HL-60 (cell line): ENCODE results near the gene B4GALT1.

ENCODE experiments used
- DNase-seq, 2 experiments: peaks; one replicate each; pipeline ENCODE4 v3.0.0-alpha.2; 2010 to 2020; ENCODE audit warnings: low read depth in 1 of 2, low spot score in 1 of 2
- H3K27ac ChIP-seq: fragments of 250-450 bp; sonication (Bioruptor Pico); replicated peaks from 2 replicates; pipeline ENCODE4 v1.5.1; 2020; ENCODE audit warnings: mild to moderate bottlenecking, moderate library complexity
- H3K27me3 ChIP-seq: fragments of 250-450 bp; sonication (Bioruptor Pico); 2 replicates; pipeline ENCODE4 v1.5.1; 2021; ENCODE audit warnings: mild to moderate bottlenecking, moderate library complexity; ENCODE audit not compliant: insufficient read depth, poor library complexity, severe bottlenecking
- H3K4me3 ChIP-seq: replicated peaks from 2 replicates; pipeline ENCODE4 v1.5.1; 2011; ENCODE audit warnings: mild to moderate bottlenecking, control low read depth, low read length; ENCODE audit not compliant: insufficient read depth
- CTCF ChIP-seq: IDR thresholded peaks from one replicate; pipeline ENCODE4 v1.5.1; 2011; ENCODE audit warnings: low read length, control low read depth, inconsistent platforms; ENCODE audit not compliant: insufficient read depth
- GABPA ChIP-seq: IDR thresholded peaks from 2 replicates; pipeline ENCODE4 v1.6.1; 2012; ENCODE audit warnings: low read depth
- POLR2AphosphoS5 ChIP-seq: IDR thresholded peaks from 2 replicates; pipeline ENCODE4 v1.6.1; 2012; ENCODE audit warnings: low read depth
- REST ChIP-seq: IDR thresholded peaks from 2 replicates; pipeline ENCODE4 v1.6.1; 2012; ENCODE audit warnings: low read depth; ENCODE audit not compliant: insufficient replicate concordance
- SPI1 ChIP-seq: IDR thresholded peaks from 2 replicates; pipeline ENCODE4 v1.6.1; 2012; ENCODE audit warnings: low read depth, mild to moderate bottlenecking, borderline replicate concordance

Gene B4GALT1

GRCh38 chr9:33109850-33110595 is 57.1 kb downstream of the B4GALT1 start:
- H3K27ac ChIP-seq: no peak overlapping the region
- DNase-seq: no peak
- no peak for TF ChIP-seq REST
- no peak for TF ChIP-seq CTCF
- TF ChIP-seq SPI1: no peak
- TF ChIP-seq GABPA: no peak
- no peak for TF ChIP-seq POLR2AphosphoS5

GRCh38 chr9:33109097-33109496 is 58.0 kb downstream of the B4GALT1 start:
- Histone ChIP-seq H3K4me3 (no peak overlapping the region), H3K27me3 (no peaks in the 10 kb centered on the region), H3K27ac (no peak overlapping the region)
- DNase-seq: no peak
- TF ChIP-seq REST (no peak), POLR2AphosphoS5 (no peak), CTCF (no peak), SPI1 (no peak), GABPA (no peak)

More at GRCh38 chr9:33109850-33110595, 57.1 kb downstream of the B4GALT1 start:
- Histone ChIP-seq H3K4me3 (no peak overlapping the region), H3K27me3 (no peaks in the 10 kb centered on the region)

GRCh38 chr9:33108472-33108871 is 58.7 kb downstream of the B4GALT1 start:
- Histone ChIP-seq H3K27me3 (no peaks in the 10 kb centered on the region), H3K27ac (no peak overlapping the region), H3K4me3 (no peak overlapping the region)
- TF ChIP-seq REST: no peak
- TF ChIP-seq SPI1: no peak
- no peak for TF ChIP-seq POLR2AphosphoS5
- TF ChIP-seq GABPA: no peak
- TF ChIP-seq CTCF: no peak
- DNase-seq: no peak
